HG03060 (cell line): Measurements from ENCODE around the gene UACA.

Source experiments
- ATAC-seq: cut with Tn5 transposase; IDR thresholded peaks from one replicate; pipeline ENCODE4 v1.9.1; 2021; ENCODE audit warnings: low read depth, moderate number of reproducible peaks; ENCODE audit not compliant: unreplicated experiment

UACA gene

DNA sequence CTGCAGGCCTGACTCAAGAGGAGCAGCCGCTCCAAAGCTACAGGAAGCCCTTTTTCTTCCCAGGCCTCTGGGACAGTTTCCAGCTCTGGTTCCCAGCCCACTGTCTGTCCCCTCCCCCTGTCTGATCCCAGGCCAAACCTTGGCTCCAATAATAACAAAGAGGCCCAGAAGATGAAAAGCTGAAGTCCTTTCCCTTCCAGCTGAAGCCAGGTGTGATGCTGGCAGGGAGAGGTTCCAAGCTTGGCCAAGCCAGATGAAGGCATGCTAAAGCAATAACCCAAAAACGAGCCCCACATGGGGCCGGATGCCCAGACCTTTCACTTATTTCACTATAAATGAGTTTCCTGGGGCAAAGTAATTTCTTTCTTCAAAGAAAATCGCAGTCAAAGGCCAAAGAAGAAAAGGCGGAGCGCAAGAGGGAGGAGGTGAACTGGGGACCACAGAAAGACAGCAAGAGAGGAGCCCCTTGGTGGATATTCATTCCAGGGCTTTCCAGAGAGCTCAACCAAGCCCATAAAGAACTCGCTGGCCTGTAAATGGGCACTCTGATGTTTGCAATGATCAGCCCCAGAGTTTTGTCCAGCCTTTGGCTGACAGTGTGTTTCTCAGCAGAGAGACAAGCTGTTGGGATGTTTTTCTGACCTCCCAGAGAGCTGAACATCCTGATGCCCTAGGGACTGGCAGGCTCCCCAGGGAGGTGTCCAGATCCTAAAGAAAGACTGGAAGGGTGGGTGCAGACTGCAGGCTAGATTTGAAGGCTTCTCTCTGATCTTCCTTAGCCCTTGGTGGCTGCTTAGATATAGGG lies 157.6 kb downstream of the UACA start:
- ATAC-seq = no peak

GRCh38 chr15:70604666-70605315 lies 158.6 kb downstream of the UACA start:
- ATAC-seq = no peak
